Fibroblast of villous mesenchyme (primary cell): Measurements from ENCODE around the gene OLIG2. TPM values are rescaled to one million over a fixed set of nuclear protein-coding genes. Genes with fewer than 3 reads are reported as not detected.

Experiments
- DNase-seq: peaks from one replicate; pipeline ENCODE4 v3.0.0-alpha.2; 2010; ENCODE audit warnings: low read depth
- H3K4me3 ChIP-seq: 2 replicates; pipeline ENCODE4 v1.5.1; 2011; ENCODE audit warnings: low read depth, mild to moderate bottlenecking, low read length
- total RNA-seq: library from RNA; depleted of rRNA; stranded (reverse); fragments of >200 nt; gene quantifications from 2 replicates; pipeline ENCODE4 v1.2.3, GENCODE V29; 2012
- TF ChIP-seq, protein P1 (sequence below): IDR thresholded peaks from 2 replicates; pipeline ENCODE4 v1.5.1; 2012; ENCODE audit warnings: low read depth, mild to moderate bottlenecking, low read length; ENCODE audit not compliant: insufficient read depth

OLIG2 gene
- total RNA-seq, 1 donor, result not detected

DNA sequence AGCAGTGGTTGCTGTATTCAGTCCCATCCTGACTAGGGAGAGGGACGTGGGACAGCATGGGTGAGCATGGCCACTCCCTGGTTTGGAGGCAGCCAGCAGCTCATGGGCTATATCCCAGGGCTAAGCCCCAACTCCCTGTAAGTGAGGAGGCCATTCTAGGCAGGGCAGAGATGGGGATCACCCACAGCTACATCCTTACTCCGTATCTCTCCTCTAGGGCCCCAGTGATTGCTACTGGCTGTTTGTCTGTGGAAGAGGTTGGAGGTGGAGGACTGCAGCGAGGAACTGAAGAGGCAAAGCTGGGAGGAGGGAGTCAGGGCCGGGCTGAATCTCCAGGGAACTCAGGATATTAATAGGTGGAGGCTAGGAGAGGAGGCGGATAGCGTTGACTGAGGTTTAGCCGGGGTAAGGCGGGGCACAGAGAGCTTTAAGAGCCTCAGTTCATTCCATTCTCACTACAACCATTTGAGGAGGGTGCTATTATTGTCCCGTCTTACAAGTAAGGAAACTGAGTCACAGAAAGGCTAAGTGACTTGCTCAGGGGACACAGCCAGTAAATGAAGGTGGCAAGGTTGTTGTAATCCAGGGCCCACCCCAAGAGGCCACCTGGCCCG lies 6.8 kb downstream of the OLIG2 start:
- TF ChIP-seq, protein P1, sequence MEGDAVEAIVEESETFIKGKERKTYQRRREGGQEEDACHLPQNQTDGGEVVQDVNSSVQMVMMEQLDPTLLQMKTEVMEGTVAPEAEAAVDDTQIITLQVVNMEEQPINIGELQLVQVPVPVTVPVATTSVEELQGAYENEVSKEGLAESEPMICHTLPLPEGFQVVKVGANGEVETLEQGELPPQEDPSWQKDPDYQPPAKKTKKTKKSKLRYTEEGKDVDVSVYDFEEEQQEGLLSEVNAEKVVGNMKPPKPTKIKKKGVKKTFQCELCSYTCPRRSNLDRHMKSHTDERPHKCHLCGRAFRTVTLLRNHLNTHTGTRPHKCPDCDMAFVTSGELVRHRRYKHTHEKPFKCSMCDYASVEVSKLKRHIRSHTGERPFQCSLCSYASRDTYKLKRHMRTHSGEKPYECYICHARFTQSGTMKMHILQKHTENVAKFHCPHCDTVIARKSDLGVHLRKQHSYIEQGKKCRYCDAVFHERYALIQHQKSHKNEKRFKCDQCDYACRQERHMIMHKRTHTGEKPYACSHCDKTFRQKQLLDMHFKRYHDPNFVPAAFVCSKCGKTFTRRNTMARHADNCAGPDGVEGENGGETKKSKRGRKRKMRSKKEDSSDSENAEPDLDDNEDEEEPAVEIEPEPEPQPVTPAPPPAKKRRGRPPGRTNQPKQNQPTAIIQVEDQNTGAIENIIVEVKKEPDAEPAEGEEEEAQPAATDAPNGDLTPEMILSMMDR, result no peak
- no peak overlapping the region for H3K4me3 ChIP-seq
- DNase-seq, result no peak

DNA sequence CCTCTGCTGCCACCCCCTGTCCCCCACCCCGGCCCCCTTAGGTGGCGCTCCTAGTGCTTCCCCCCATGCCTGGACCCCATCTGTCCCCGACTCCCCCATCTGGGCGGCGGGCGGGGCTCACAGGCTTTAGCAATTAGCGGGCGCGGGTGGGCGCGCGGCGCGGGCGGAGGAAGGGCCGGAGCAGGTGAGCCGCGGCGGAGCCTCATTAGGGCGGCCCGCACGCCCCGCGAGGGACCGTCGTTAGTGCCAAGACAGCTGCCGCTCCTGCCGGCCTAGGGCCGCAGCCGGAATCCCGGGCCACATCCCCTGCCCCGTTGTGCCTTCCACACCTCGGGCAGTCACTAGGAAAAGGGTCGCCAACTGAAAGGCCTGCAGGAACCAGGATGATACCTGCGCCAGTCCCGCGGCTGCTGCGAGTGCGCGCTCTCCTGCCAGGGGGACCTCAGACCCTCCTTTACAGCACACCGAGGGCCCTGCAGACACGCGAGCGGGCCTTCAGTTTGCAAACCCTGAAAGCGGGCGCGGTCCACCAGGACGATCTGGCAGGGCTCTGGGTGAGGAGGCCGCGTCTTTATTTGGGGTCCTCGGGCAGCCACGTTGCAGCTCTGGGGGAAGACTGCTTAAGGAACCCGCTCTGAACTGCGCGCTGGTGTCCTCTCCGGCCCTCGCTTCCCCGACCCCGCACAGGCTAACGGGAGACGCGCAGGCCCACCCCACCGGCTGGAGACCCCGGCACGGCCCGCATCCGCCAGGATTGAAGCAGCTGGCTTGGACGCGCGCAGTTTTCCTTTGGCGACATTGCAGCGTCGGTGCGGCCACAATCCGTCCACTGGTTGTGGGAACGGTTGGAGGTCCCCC lies 7.6 kb downstream of the OLIG2 start:
- TF ChIP-seq, protein P1, result no peak
- no peak overlapping the region for H3K4me3 ChIP-seq
- DNase-seq, result no peak

DNA sequence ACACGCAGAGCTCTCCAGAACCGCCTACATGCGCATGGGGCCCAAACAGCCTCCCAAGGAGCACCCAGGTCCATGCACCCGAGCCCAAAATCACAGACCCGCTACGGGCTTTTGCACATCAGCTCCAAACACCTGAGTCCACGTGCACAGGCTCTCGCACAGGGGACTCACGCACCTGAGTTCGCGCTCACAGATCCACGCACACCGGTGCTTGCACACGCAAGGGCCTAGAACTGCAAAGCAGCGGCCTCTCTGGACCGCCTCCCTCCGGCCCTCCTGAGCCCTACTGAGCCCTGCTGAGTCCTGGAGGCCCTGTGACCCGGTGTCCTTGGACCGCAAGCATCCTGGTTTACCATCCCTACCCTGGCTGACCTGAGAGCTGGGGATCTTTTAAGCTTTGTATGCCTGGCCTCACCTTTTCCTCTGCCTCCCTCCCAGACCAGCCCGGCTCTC lies 8.3 kb downstream of the OLIG2 start:
- no peak for DNase-seq
- TF ChIP-seq, protein P1, result no peak
- no peak overlapping the region for H3K4me3 ChIP-seq

DNA sequence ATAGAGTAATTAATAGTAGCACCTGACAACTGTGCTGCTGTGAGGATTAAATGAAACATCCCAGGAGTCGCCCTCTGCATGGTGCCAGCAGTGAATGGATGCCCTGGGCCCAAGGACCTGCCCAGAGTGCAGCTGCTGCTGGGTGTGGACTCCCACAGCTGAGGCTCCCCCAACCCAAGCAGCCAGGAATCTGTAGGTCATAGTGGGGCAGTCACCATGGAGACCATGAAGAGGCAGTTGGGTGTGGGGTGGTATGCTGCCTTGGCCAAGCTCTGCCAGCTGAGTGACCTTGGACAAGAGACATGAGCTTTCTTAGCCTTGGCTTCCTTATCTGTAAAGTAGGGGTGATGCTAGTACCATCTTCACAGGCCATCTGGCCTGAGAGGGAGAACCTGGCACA lies 9.4 kb downstream of the OLIG2 start:
- no peak for DNase-seq
- no peak overlapping the region for H3K4me3 ChIP-seq
- TF ChIP-seq, protein P1, result no peak

DNA sequence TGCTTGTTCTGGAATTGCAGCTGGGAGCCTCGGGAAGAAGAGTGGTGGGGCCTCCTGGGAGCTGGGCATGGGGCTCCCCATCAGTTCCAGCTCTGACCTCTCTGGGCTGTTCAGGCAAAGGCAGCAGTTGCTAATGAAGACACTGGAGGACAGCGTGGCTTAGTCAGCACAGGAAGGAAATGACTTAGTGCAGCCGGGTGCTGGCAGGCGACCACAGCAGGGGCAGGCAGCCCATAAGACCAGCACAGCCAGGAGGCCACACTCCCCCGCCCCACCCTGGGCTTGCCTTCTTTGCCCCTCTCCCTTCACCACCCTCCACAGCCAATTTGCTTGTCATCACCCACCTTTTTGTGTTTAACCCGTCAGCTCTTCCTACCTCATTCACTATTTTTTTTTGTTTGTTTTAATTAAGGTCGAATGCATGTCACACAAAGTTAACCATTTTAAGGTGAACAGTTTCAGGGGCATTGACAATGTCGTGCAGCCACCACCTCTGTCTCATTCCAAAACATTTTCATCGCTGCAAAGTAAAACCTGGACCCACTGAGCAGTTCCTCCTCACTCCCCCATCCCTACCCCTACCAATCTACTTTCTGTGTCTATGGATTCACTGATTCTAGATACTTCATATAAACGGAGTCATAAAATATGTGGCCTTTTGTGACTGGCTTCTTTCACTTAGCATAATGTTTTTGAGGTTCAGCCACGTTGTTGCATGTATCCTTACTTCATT lies 10.9 kb downstream of the OLIG2 start:
- H3K4me3 ChIP-seq, result no peak overlapping the region
- TF ChIP-seq, protein P1, result no peak
- peak; percentile 24 for DNase-seq

DNA sequence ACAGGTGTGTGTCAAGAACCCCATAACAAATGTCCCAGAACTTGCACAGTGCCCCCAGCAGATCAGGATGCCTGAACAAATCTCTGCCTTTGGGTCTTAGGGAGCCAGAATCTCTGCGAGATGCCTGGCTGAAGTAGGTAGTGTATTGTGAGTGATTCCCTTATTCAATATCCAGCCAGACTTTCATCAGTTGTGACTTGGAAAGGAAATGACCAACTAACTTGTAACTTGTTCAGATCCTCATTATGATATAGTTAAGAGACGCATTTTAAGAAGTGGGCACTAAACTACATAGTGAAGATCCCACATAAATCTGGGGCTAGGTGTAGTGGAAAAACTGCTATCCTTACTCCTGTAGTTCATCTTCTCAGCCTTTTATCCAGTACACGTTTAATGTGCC lies 11.8 kb downstream of the OLIG2 start:
- no peak for DNase-seq
- H3K4me3 ChIP-seq, result no peak overlapping the region
- TF ChIP-seq, protein P1, result no peak
